ENCODE measurements around the gene HMGN1. TPM values are rescaled to one million over a fixed set of nuclear protein-coding genes. Genes with fewer than 3 reads are reported as not detected.
A peak's percentile ranks its signal among the peaks of the same experiment; 100 is the strongest.

The HMGN1 gene
- total RNA-seq, 1 experiment from 2014 or later: 469 TPM

- TF ChIP-seq FOXP1 (CRISPR knock-in tag; IDR thresholded peaks at IDR 0.05; ENCODE audit: borderline replicate concordance) (peak; percentile 50; the same call in 1 of the 2 replicates), ETV6 (CRISPR knock-in tag; IDR thresholded peaks at IDR 0.05) (peak; percentile 30; the same call in 1 of the 2 replicates), ZNF317 (CRISPR knock-in tag; IDR thresholded peaks at IDR 0.05; ENCODE audit: borderline replicate concordance, low read depth) (no peak), MAX (CRISPR knock-in tag; IDR thresholded peaks at IDR 0.05) (peak; percentile 69; the same call in 1 of the 2 replicates), FOXK1 (CRISPR knock-in tag; IDR thresholded peaks at IDR 0.05) (peak; percentile 91), ATF6 (CRISPR knock-in tag; IDR thresholded peaks at IDR 0.05) (no peak), TEAD1 (CRISPR knock-in tag; IDR thresholded peaks at IDR 0.05) (0 out of 2 replicates have a peak, but pooled peaks have one; percentile 22), E2F4 (CRISPR knock-in tag; IDR thresholded peaks at IDR 0.05; ENCODE audit: borderline replicate concordance, low read depth) (no peak), NFYB (CRISPR knock-in tag; conservative IDR thresholded peaks at IDR 0.05; ENCODE audit: low read depth) (no peak), CDX4 (CRISPR knock-in tag; IDR thresholded peaks at IDR 0.05; ENCODE audit: borderline replicate concordance) (no peak)
Observed at GRCh38 chr21:39379986-39380891, 31.4 kb upstream of the HMGN1 start (continued).

GRCh38 chr21:39377444-39378050 lies 28.7 kb upstream of the HMGN1 start:
- ATAC-seq (no peak), DNase-seq (ENCODE audit: low spot score) (no peak)
- Mint-ChIP-seq H3K27ac (no peak overlapping the region), H3K4me3 (no peak overlapping the region), H3K27me3 (ENCODE audit: low read depth) (no peaks in the 10 kb centered on the region), H3K9me3 (no peaks in the 10 kb centered on the region), H3K4me1 (peaks cover 25% of the 10 kb centered on the region), H3K36me3 (peaks cover 3% of the 10 kb centered on the region; the same call in 1 of the 2 replicates)
- CTCF ChIA-PET: interaction anchor here (1.1 kb wide), 1 partner anchor 10 kb away, joined by 3 read pairs; no protein-coding TSS in a partner anchor
- no peak for TF ChIP-seq CREM (CRISPR knock-in tag; IDR thresholded peaks at IDR 0.05)
- TF ChIP-seq PRDM15 (CRISPR knock-in tag; IDR thresholded peaks at IDR 0.05): 0 out of 2 replicates have a peak, but pooled peaks have one; percentile 5
- POLR2A ChIA-PET: no interaction called here

- POLR2A ChIA-PET: no interaction called here
- CTCF ChIA-PET: no interaction called here
- no peak overlapping the region for H3K4me3 Mint-ChIP-seq
- no peak for DNase-seq (ENCODE audit: low spot score)
- peaks cover 16% of the 10 kb centered on the region for H3K4me1 Mint-ChIP-seq
- ATAC-seq: no peak
- H3K36me3 Mint-ChIP-seq: no peaks in the 10 kb centered on the region
- no peaks in the 10 kb centered on the region for H3K27me3 Mint-ChIP-seq (ENCODE audit: low read depth)
- no peak overlapping the region for H3K27ac Mint-ChIP-seq
- TF ChIP-seq ZNF121 (CRISPR knock-in tag; IDR thresholded peaks at IDR 0.05) (0 out of 2 replicates have a peak, but pooled peaks have one; percentile 15), CBFB (CRISPR knock-in tag; IDR thresholded peaks at IDR 0.05; ENCODE audit: low read depth) (no peak)
- no peaks in the 10 kb centered on the region for H3K9me3 Mint-ChIP-seq
Observed at GRCh38 chr21:39375446-39375845, 26.6 kb upstream of the HMGN1 start.
